GM19467 (cell line): ENCODE measurements around the gene SNCB.

Experiments used
- ATAC-seq: cut with Tn5 transposase; IDR thresholded peaks from one replicate; pipeline ENCODE4 v1.9.1; 2021; ENCODE audit warnings: mild to moderate bottlenecking, moderate library complexity; ENCODE audit not compliant: unreplicated experiment

SNCB gene

GRCh38 chr5:176578391-176578808 lies 51.9 kb downstream of the SNCB start:
- no peak for ATAC-seq

- no peak for ATAC-seq
Measured at GRCh38 chr5:176577312-176578176, 52.8 kb downstream of the SNCB start.

DNA sequence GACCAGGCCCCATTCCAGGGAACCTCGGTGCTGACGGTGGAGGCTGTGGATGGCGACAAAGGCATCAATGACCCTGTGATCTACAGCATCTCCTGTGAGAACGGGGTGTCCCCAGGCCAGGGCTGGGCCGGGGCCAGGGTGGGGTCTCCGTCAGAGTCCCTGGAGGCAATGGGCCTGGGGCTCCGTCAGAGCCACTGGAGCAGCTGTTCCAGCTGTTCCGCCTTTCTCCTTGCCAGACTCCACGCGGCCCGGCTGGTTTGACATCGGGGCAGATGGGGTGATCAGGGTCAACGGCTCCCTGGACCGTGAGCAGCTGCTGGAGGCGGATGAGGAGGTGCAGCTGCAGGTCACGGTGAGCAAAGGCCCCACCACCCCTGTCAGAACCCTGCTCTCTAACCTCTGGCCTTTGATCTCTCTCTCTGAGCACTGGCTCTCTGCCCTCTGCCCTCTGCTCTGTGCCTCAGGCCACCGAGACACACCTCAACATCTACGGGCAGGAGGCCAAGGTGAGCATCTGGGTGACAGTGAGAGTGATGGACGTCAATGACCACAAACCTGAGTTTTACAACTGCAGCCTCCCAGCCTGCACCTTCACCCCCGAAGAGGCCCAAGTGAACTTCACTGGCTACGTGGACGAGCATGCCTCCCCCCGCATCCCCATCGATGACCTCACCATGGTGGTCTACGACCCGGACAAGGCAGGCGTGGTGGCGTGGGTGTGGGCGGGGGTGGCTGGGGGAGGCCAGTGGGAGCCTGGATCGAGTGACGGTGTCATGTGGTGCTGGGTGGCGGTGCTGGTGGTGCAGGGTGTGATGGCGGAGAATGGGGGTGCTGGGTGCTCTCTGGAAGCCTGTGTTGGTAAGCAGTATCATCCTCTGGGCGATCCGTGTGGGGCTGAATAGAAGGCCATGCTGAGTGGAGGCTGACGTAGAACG lies 54.6 kb downstream of the SNCB start:
- ATAC-seq = no peak

GRCh38 chr5:176575066-176575465 lies 55.3 kb downstream of the SNCB start:
- ATAC-seq = no peak

- ATAC-seq = no peak
Measured at GRCh38 chr5:176574297-176574591, 56.1 kb downstream of the SNCB start.

DNA sequence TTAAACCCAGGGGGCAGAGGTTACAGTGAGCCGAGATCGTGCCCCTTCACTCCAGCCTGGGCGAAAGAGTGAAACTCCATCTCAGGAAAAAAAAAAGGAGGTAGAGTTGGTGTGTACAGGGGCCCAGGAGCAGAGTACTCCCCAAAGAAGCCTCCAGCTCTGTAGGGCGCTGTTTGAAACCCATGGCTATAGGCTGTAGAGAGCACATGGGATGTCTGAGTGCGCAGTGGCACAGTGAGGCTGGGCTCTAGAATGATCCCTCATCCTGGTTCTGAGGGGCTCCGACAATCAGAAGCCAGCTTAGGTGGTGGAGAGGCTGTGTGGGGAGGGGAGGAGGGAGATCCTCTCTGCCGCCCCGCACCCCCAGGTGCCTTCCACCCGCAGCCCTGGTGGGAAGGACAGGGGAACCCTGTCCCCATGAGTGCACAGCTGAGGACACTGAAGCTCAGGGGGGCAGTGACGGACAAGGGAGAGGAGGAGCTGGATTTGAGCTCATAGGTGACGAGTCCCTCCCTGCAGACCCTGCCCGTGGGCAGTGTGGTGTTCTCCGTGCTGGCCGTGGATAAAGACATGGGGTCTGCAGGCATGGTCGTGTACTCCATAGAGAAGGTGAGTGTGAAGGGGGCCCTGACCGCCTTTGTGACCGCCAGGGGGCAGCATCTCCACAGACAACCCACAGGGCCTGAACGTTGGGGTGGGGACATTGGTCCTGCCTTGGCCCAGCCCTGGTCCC lies 56.6 kb downstream of the SNCB start:
- peak; percentile 82 for ATAC-seq
